ENCODE data around the gene DNAL1.

DNAL1 gene

GRCh38 chr14:73725116-73726024, 80.6 kb downstream of the DNAL1 start:
- DNase-seq: peak; percentile 12

GRCh38 chr14:73726025-73726961, 81.5 kb downstream of the DNAL1 start:
- no peak for DNase-seq

- DNase-seq: no peak
These were observed 82.4 kb downstream of the DNAL1 start for GRCh38 chr14:73727166-73727565.

- peak; percentile 94 for DNase-seq
These were observed 84.0 kb downstream of the DNAL1 start for GRCh38 chr14:73728717-73729330.

- DNase-seq: no peak
These were observed 84.9 kb downstream of the DNAL1 start for GRCh38 chr14:73729556-73730265.

- DNase-seq: no peak
These were observed 86.3 kb downstream of the DNAL1 start for GRCh38 chr14:73731111-73731510.

GRCh38 chr14:73732006-73732405, 87.2 kb downstream of the DNAL1 start:
- no peak for DNase-seq

- DNase-seq: no peak
These were observed 92.1 kb downstream of the DNAL1 start for GRCh38 chr14:73736842-73737241.

- DNase-seq: no peak
These were observed 93.9 kb downstream of the DNAL1 start for GRCh38 chr14:73738518-73739173.

- DNase-seq: no peak
These were observed 94.5 kb downstream of the DNAL1 start for GRCh38 chr14:73739174-73739898.

- no peak for DNase-seq
These were observed 95.3 kb downstream of the DNAL1 start for GRCh38 chr14:73739899-73740617.

GRCh38 chr14:73740618-73741326, 96.0 kb downstream of the DNAL1 start:
- no peak for DNase-seq

GRCh38 chr14:73741386-73741875, 96.6 kb downstream of the DNAL1 start:
- no peak for DNase-seq

GRCh38 chr14:73741876-73742519, 97.2 kb downstream of the DNAL1 start:
- no peak for DNase-seq

- no peak for DNase-seq
These were observed 97.9 kb downstream of the DNAL1 start for GRCh38 chr14:73742520-73743238.

GRCh38 chr14:73743431-73743931, 98.7 kb downstream of the DNAL1 start:
- no peak for DNase-seq

- DNase-seq: no peak
These were observed 99.5 kb downstream of the DNAL1 start for GRCh38 chr14:73744175-73744867.
